MCF 10A (cell line): ENCODE results near the gene ONECUT2. TPM values are rescaled to one million over a fixed set of nuclear protein-coding genes. Genes with fewer than 3 reads are reported as not detected.
"Not testable (repeated sequence)": the region's sequence is repeated elsewhere in the genome, so short reads cannot be mapped to it uniquely, and the experiment has no call there.

Source experiments
- Bru-seq: library from RNA; stranded (reverse); fragments of 400-500 nt; gene quantifications from one replicate; lab custom pipeline; 2021; lab: Mats Ljungman, UMichigan
- BruChase-seq, 2 experiments: library from RNA; stranded (reverse); fragments of 400-500 nt; gene quantifications; one replicate each; lab custom pipeline; 2021; lab: Mats Ljungman, UMichigan
- BruUV-seq: library from RNA; stranded (reverse); fragments of 400-500 nt; replicated peaks from 2 replicates; lab custom pipeline; 2021; lab: Mats Ljungman, UMichigan
- CTCF ChIA-PET: fragments of 300-600 bp; sonication (Branson Sonifier 250); formaldehyde crosslinking; extraction: SDS; loops from one replicate; lab custom pipeline; 2021; ENCODE audit warnings: antibody characterized with exemption, inconsistent platforms; lab: Yijun Ruan, JAX
- POLR2A ChIA-PET: fragments of 300-600, 350-650 bp; sonication (Branson Sonifier 250); formaldehyde crosslinking; extraction: SDS; loops from one replicate; lab custom pipeline; 2020; ENCODE audit warnings: antibody characterized with exemption, inconsistent platforms; lab: Yijun Ruan, JAX
- DNase-seq: peaks from one replicate; pipeline ENCODE4 v3.0.0-alpha.2; 2018; ENCODE audit not compliant: unreplicated experiment
- H3K27ac Mint-ChIP-seq: one replicate; pipeline ENCODE4 v1.8.0; 2022; ENCODE audit warnings: mild to moderate bottlenecking, low read depth, mixed read lengths; ENCODE audit not compliant: unreplicated experiment
- H3K27me3 Mint-ChIP-seq: one replicate; pipeline ENCODE4 v1.8.0; 2022; ENCODE audit warnings: mixed read lengths; ENCODE audit not compliant: insufficient read depth, unreplicated experiment
- H3K36me3 Mint-ChIP-seq: one replicate; pipeline ENCODE4 v1.8.0; 2022; ENCODE audit warnings: mild to moderate bottlenecking, moderate library complexity, mixed read lengths; ENCODE audit not compliant: insufficient read depth, unreplicated experiment
- H3K4me1 Mint-ChIP-seq: one replicate; pipeline ENCODE4 v1.8.0; 2022; ENCODE audit warnings: mixed read lengths; ENCODE audit not compliant: insufficient read depth, unreplicated experiment
- H3K4me3 Mint-ChIP-seq: one replicate; pipeline ENCODE4 v1.8.0; 2022; ENCODE audit warnings: mild to moderate bottlenecking, moderate library complexity, mixed read lengths; ENCODE audit not compliant: unreplicated experiment
- H3K9me3 Mint-ChIP-seq: one replicate; pipeline ENCODE4 v1.8.0; 2022; ENCODE audit warnings: mixed read lengths; ENCODE audit not compliant: unreplicated experiment
- CTCF ChIP-seq: fragments of 200-600 bp; IDR thresholded peaks from one replicate; pipeline ENCODE4 v1.8.0; 2022; ENCODE audit warnings: antibody characterized with exemption, mild to moderate bottlenecking; ENCODE audit not compliant: unreplicated experiment
- intact Hi-C: fragments of 100-400 bp; cut with micrococcal nuclease; formaldehyde crosslinking; loops from 2 replicates; pipeline ENCODE4 v1.14.1; 2022
- long read RNA-seq: library from polyadenylated mRNA; stranded (forward); transcript quantifications from one replicate; pipeline ENCODE4 v2.0.0, GENCODE V29; 2022
- total RNA-seq: library from RNA; stranded (reverse); gene quantifications from 2 replicates; pipeline ENCODE4 v1.2.3, GENCODE V29; 2022

Gene ONECUT2
- total RNA-seq (0.49 and 0.89 TPM in 2 replicates), Bru-seq, nascent RNA (percentile 28 among the genes with signal in this experiment), BruChase-seq, experiment 1, labeled RNA remaining after a 6-hour chase (percentile 40 among the genes with signal in this experiment), BruChase-seq, experiment 2, labeled RNA remaining after a 2-hour chase (percentile 33 among the genes with signal in this experiment)
- long read RNA-seq = 0 reads

GRCh38 chr18:57434536-57435494 is at the start of gene ONECUT2:
Gene ONECUT2, plus strand, starts transcription at chr18:57435374. Its CDS starts 343 bp downstream, at chr18:57435717.
- peak; percentile 84 for DNase-seq
- ChIA-PET CTCF (interaction anchor here (0.7 kb wide), 1 partner anchor 45 kb away, joined by 3 read pairs; no protein-coding TSS in a partner anchor), POLR2A (interaction anchor here (0.6 to 0.9 kb wide), 5 partner anchors 9 to 783 kb away, joined by 3 to 5 read pairs (median 3); no protein-coding TSS in a partner anchor)
- peak within 1 kb of the TSS; percentile 78 for H3K4me3 Mint-ChIP-seq
- H3K27ac Mint-ChIP-seq = no peak within 1 kb of the TSS
- H3K36me3 Mint-ChIP-seq = peaks cover 6% of the 10 kb centered on the region
- no peak for TF ChIP-seq CTCF
- peaks cover 13% of the 10 kb centered on the region for H3K4me1 Mint-ChIP-seq
- no TSS peak for BruUV-seq
- H3K9me3 Mint-ChIP-seq = peaks cover 8% of the 10 kb centered on the region
- intact Hi-C loops = no loop called here
- peaks cover 61% of the 10 kb centered on the region for H3K27me3 Mint-ChIP-seq

GRCh38 chr18:57389271-57389670 is 45.9 kb upstream of the ONECUT2 start:
- ChIA-PET CTCF (interaction anchor here (0.6 kb wide), 1 partner anchor 46 kb away, joined by 3 read pairs; the partner anchor contains the start of gene ONECUT2), POLR2A (no interaction called here)
- peaks cover 71% of the 10 kb centered on the region for H3K27me3 Mint-ChIP-seq
- no peak overlapping the region for H3K4me3 Mint-ChIP-seq
- H3K27ac Mint-ChIP-seq = no peak overlapping the region
- TF ChIP-seq CTCF = no peak
- H3K9me3 Mint-ChIP-seq = no peaks in the 10 kb centered on the region
- H3K4me1 Mint-ChIP-seq = no peaks in the 10 kb centered on the region
- no TSS peak for BruUV-seq
- DNase-seq = no peak
- intact Hi-C loops = no loop called here
- H3K36me3 Mint-ChIP-seq = no peaks in the 10 kb centered on the region

GRCh38 chr18:57390044-57390443 is 45.1 kb upstream of the ONECUT2 start:
- CTCF ChIA-PET = no interaction called here
- POLR2A ChIA-PET = no interaction called here
- TF ChIP-seq CTCF = no peak
- BruUV-seq = no TSS peak
- Mint-ChIP-seq H3K9me3 (no peaks in the 10 kb centered on the region), H3K27me3 (peaks cover 65% of the 10 kb centered on the region), H3K27ac (no peak overlapping the region), H3K4me3 (no peak overlapping the region), H3K4me1 (no peaks in the 10 kb centered on the region), H3K36me3 (no peaks in the 10 kb centered on the region)
- no peak for DNase-seq
- intact Hi-C loops = no loop called here

DNA sequence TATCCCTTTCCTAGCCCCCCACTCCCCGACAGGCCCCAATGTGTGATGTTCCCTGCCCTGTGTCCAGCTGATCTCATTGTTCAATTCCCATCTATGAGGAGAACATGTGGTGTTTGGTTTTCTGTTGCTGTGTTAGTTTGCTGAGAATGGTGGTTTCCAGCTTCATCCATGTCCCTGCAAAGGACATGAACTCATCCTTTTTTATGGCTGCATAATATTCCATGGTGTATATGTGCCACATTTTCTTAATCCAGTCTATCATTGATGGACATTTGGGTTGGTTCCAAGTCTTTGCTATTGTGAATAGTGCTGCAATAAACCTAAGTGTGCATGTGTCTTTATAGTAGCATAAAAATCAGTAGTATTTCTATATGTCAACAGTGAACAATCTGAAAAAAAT is 40.4 kb upstream of the ONECUT2 start:
- DNase-seq, CTCF ChIA-PET: not testable (repeated sequence)

GRCh38 chr18:57396831-57397230 is 38.3 kb upstream of the ONECUT2 start:
- H3K27me3 Mint-ChIP-seq = peaks cover 49% of the 10 kb centered on the region
- H3K4me3 Mint-ChIP-seq, BruUV-seq, H3K36me3 Mint-ChIP-seq, intact Hi-C loops, DNase-seq, H3K27ac Mint-ChIP-seq, H3K4me1 Mint-ChIP-seq, CTCF ChIA-PET, H3K9me3 Mint-ChIP-seq, POLR2A ChIA-PET: not testable (repeated sequence)

More for the DNA sequence above, 40.4 kb upstream of the ONECUT2 start:
- BruUV-seq, H3K4me1 Mint-ChIP-seq, H3K36me3 Mint-ChIP-seq, POLR2A ChIA-PET, H3K27ac Mint-ChIP-seq, H3K9me3 Mint-ChIP-seq, intact Hi-C loops, H3K4me3 Mint-ChIP-seq: not testable (repeated sequence)
- peaks cover 54% of the 10 kb centered on the region for H3K27me3 Mint-ChIP-seq
